Neural progenitor cell (in vitro differentiated cells): Measurements from ENCODE around the gene NF1.

ENCODE experiments used
- CTCF ChIP-seq: fragments of 200-600 bp; sonication (generic); IDR thresholded peaks from 2 replicates; pipeline ENCODE4 v1.5.1; 2017; ENCODE audit warnings: antibody characterized with exemption, mild to moderate bottlenecking
- EZH2 ChIP-seq: fragments of 200-600 bp; sonication (generic); IDR thresholded peaks from 2 replicates; pipeline ENCODE4 v1.6.1; 2017; ENCODE audit warnings: antibody characterized with exemption, mild to moderate bottlenecking, moderate library complexity
- EZH2phosphoT487 ChIP-seq: fragments of 200-600 bp; sonication (generic); IDR thresholded peaks from 2 replicates; pipeline ENCODE4 v1.6.1; 2017; ENCODE audit warnings: antibody characterized with exemption

- TF ChIP-seq CTCF (no peak), EZH2phosphoT487 (no peak), EZH2 (no peak)
Measured at GRCh38 chr17:31318298-31318801, 223.6 kb downstream of the NF1 start.
